ENCODE results near the gene MYH8.

DNA sequence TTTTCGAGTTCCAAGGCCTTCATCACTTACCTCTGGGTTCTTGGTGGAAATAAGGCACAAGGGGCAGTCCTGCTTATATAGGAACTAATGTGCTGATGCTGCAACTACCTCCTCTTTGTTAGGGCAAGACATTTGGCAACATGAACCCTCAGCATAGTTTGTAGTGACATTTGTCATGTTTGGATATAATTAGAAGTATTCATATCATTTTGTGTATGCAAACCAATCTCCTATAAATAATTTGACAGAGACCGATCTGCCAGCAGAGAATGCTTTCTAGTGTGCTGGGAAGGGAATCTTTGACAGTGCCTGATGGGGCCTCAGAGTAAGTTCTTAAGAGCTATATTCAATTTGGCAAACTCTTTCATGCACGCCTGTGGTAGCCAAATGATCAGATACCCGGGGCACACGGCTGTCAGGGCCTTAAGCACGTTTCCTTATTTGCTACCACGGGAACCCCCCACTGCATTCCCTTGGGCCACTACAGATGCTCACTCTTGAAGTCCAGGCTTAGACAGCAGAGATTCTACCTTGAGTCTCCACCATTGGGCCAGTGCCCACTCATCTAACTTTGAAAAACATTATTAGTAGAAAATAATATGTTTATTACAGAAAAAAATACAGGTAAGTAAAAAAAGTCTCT lies at the start of gene MYH8:
- no peak for TF ChIP-seq POLR2A (IDR thresholded peaks at IDR 0.05)
- TF ChIP-seq, protein P1, sequence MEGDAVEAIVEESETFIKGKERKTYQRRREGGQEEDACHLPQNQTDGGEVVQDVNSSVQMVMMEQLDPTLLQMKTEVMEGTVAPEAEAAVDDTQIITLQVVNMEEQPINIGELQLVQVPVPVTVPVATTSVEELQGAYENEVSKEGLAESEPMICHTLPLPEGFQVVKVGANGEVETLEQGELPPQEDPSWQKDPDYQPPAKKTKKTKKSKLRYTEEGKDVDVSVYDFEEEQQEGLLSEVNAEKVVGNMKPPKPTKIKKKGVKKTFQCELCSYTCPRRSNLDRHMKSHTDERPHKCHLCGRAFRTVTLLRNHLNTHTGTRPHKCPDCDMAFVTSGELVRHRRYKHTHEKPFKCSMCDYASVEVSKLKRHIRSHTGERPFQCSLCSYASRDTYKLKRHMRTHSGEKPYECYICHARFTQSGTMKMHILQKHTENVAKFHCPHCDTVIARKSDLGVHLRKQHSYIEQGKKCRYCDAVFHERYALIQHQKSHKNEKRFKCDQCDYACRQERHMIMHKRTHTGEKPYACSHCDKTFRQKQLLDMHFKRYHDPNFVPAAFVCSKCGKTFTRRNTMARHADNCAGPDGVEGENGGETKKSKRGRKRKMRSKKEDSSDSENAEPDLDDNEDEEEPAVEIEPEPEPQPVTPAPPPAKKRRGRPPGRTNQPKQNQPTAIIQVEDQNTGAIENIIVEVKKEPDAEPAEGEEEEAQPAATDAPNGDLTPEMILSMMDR (IDR thresholded peaks at IDR 0.05) = no peak
- TF ChIP-seq POLR2AphosphoS5 (IDR thresholded peaks at IDR 0.05) = no peak
